ENCODE results near the gene EFEMP1.

- TF ChIP-seq, protein P1, sequence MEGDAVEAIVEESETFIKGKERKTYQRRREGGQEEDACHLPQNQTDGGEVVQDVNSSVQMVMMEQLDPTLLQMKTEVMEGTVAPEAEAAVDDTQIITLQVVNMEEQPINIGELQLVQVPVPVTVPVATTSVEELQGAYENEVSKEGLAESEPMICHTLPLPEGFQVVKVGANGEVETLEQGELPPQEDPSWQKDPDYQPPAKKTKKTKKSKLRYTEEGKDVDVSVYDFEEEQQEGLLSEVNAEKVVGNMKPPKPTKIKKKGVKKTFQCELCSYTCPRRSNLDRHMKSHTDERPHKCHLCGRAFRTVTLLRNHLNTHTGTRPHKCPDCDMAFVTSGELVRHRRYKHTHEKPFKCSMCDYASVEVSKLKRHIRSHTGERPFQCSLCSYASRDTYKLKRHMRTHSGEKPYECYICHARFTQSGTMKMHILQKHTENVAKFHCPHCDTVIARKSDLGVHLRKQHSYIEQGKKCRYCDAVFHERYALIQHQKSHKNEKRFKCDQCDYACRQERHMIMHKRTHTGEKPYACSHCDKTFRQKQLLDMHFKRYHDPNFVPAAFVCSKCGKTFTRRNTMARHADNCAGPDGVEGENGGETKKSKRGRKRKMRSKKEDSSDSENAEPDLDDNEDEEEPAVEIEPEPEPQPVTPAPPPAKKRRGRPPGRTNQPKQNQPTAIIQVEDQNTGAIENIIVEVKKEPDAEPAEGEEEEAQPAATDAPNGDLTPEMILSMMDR (conservative IDR thresholded peaks at IDR 0.05): no peak
- TF ChIP-seq EZH2 (IDR thresholded peaks at IDR 0.05; ENCODE audit: low read depth): no peak
These were observed 3.4 kb upstream of the EFEMP1 start for GRCh38 chr2:55926974-55927373.

All from PC-9 (cell line).